WERI-Rb-1 (cell line): ENCODE data around the gene TMC5.

Experiments
- DNase-seq: peaks from one replicate; pipeline ENCODE4 v3.0.0-alpha.2; 2020
- H3K27ac ChIP-seq: fragments of 250-450 bp; sonication (Bioruptor Pico); 2 replicates; pipeline ENCODE4 v1.5.1; 2020; ENCODE audit warnings: mild to moderate bottlenecking, moderate library complexity
- H3K27me3 ChIP-seq: fragments of 250-450 bp; sonication (Bioruptor Pico); 2 replicates; pipeline ENCODE4 v1.5.1; 2021; ENCODE audit warnings: mild to moderate bottlenecking, low read depth, moderate library complexity; ENCODE audit not compliant: insufficient read depth, severe bottlenecking
- H3K36me3 ChIP-seq: fragments of 250-450 bp; sonication (Bioruptor Pico); 2 replicates; pipeline ENCODE4 v1.5.1; 2020; ENCODE audit warnings: mild to moderate bottlenecking, moderate library complexity
- H3K4me3 ChIP-seq: 2 replicates; pipeline ENCODE4 v1.5.1; 2011; ENCODE audit warnings: low read depth, mild to moderate bottlenecking, control low read depth, low read length
- H3K9me3 ChIP-seq: fragments of 250-450 bp; sonication (Bioruptor Pico); 2 replicates; pipeline ENCODE4 v1.5.1; 2021; ENCODE audit warnings: mild to moderate bottlenecking, moderate library complexity; ENCODE audit not compliant: severe bottlenecking
- TF ChIP-seq, protein P1 (sequence below): IDR thresholded peaks from 2 replicates; pipeline ENCODE4 v1.5.1; 2011; ENCODE audit warnings: low read depth, mild to moderate bottlenecking, control low read depth, inconsistent platforms, low read length

TMC5 gene

DNA sequence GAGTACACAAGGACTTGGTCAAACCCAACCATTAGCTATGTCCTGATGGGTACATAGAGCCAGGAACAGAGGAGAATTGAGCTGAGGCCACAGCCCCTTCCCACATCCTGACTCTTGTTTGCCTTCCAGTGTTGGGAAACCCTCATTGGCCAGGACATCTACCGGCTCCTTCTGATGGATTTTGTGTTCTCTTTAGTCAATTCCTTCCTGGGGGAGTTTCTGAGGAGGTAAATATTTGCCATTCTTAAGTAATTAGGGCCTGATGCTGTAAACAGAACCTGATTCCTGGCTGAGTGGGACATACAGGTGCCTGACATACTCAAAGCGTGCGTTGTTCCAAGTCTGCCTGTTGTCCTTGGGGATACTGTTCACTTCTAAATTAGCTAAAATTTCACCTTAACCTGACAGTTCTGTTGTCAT, 61.6 kb downstream of the TMC5 start:
- no peaks in the 10 kb centered on the region for H3K36me3 ChIP-seq
- no peak for DNase-seq
- TF ChIP-seq, protein P1, sequence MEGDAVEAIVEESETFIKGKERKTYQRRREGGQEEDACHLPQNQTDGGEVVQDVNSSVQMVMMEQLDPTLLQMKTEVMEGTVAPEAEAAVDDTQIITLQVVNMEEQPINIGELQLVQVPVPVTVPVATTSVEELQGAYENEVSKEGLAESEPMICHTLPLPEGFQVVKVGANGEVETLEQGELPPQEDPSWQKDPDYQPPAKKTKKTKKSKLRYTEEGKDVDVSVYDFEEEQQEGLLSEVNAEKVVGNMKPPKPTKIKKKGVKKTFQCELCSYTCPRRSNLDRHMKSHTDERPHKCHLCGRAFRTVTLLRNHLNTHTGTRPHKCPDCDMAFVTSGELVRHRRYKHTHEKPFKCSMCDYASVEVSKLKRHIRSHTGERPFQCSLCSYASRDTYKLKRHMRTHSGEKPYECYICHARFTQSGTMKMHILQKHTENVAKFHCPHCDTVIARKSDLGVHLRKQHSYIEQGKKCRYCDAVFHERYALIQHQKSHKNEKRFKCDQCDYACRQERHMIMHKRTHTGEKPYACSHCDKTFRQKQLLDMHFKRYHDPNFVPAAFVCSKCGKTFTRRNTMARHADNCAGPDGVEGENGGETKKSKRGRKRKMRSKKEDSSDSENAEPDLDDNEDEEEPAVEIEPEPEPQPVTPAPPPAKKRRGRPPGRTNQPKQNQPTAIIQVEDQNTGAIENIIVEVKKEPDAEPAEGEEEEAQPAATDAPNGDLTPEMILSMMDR, result no peak
- H3K9me3 ChIP-seq, result no peaks in the 10 kb centered on the region
- H3K27me3 ChIP-seq, result no peaks in the 10 kb centered on the region
- no peak overlapping the region for H3K27ac ChIP-seq
- no peak overlapping the region for H3K4me3 ChIP-seq

DNA sequence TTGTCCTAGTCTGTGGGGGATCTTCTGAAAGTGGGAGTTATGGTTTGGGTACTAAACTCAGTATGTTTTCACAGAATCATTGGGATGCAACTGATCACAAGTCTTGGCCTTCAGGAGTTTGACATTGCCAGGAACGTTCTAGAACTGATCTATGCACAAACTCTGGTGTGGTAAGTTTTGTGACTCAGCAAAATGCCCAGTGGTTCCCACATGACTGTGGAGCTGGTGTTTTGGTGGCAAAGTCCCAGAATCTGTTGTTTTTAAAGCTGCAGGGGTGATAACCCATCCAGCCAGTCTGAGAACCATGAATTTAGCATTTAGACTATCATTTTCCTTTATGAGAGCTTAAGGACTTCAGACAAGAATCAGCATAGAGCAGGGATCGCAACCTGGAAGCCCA, 63.6 kb downstream of the TMC5 start:
- Histone ChIP-seq H3K27ac (no peak overlapping the region), H3K9me3 (no peaks in the 10 kb centered on the region), H3K4me3 (no peak overlapping the region), H3K36me3 (no peaks in the 10 kb centered on the region), H3K27me3 (no peaks in the 10 kb centered on the region)
- DNase-seq, result no peak
- TF ChIP-seq, protein P1, result no peak

- no peak for DNase-seq
- TF ChIP-seq, protein P1, result no peak
- Histone ChIP-seq H3K27me3 (no peaks in the 10 kb centered on the region), H3K4me3 (no peak overlapping the region), H3K9me3 (no peaks in the 10 kb centered on the region), H3K27ac (no peak overlapping the region), H3K36me3 (no peaks in the 10 kb centered on the region)
Measured at GRCh38 chr16:19481769-19482168, 64.1 kb downstream of the TMC5 start.

DNA sequence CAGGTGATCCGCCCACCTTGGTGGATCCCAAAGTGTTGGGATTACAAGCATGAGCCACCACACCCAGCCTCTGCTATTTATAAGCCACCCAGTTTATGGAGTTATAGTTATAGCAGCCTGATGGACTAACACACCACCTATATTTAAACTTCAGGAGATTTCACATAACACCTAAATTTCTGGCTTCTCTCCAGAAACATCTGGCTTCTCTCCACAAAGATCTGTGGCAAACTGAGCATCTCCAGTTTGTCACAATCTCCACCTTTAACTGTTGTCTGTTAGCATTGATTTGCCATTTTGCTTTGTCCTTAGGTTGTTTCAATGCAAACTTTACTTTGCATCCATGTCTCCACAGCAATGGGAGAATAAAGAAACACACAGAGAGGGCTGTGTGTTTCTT, 64.6 kb downstream of the TMC5 start:
- no peaks in the 10 kb centered on the region for H3K9me3 ChIP-seq
- no peak for DNase-seq
- H3K27ac ChIP-seq, result no peak overlapping the region
- no peaks in the 10 kb centered on the region for H3K27me3 ChIP-seq
- no peaks in the 10 kb centered on the region for H3K36me3 ChIP-seq
- TF ChIP-seq, protein P1, result no peak
- no peak overlapping the region for H3K4me3 ChIP-seq

GRCh38 chr16:19484096-19484495, 66.4 kb downstream of the TMC5 start:
- H3K9me3 ChIP-seq, result no peaks in the 10 kb centered on the region
- no peaks in the 10 kb centered on the region for H3K36me3 ChIP-seq
- no peak overlapping the region for H3K27ac ChIP-seq
- no peak overlapping the region for H3K4me3 ChIP-seq
- no peaks in the 10 kb centered on the region for H3K27me3 ChIP-seq
- TF ChIP-seq, protein P1, result no peak
- DNase-seq, result no peak

DNA sequence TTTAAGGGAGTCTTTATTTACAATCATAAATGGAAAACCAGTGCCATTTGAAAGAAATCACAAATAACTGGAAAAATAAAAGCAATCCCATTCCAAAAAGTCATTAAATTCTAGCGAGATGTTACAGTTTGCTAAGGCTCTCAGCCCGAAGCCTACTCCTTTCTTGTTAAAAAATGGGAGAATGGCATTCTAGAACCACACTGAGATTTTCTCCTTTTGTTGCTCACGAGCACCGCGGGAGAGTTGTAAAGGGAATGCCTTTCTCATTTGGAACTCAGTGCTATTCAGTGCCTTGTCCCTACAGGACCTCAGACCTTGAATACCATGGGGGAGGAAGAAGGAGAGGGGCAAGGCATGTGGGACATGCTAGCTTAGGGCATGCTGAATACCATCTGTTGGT, 67.9 kb downstream of the TMC5 start:
- Histone ChIP-seq H3K36me3 (no peaks in the 10 kb centered on the region), H3K4me3 (no peak overlapping the region), H3K9me3 (no peaks in the 10 kb centered on the region), H3K27me3 (no peaks in the 10 kb centered on the region), H3K27ac (no peak overlapping the region)
- TF ChIP-seq, protein P1, result no peak
- DNase-seq, result no peak
